Raji (cell line): ENCODE results near the gene ABCG2.

ENCODE experiments used
- POLR2A ChIP-seq: IDR thresholded peaks from 2 replicates; pipeline ENCODE4 v1.6.1; 2011; ENCODE audit warnings: low read depth, low read length, control low read depth; ENCODE audit not compliant: insufficient read depth

The ABCG2 gene

GRCh38 chr4:88179261-88179660, 20.8 kb upstream of the ABCG2 start:
- no peak for TF ChIP-seq POLR2A

GRCh38 chr4:88178626-88179231, 20.3 kb upstream of the ABCG2 start:
- TF ChIP-seq POLR2A = no peak

GRCh38 chr4:88177983-88178625, 19.7 kb upstream of the ABCG2 start:
- TF ChIP-seq POLR2A = no peak

GRCh38 chr4:88172987-88173386, 14.5 kb upstream of the ABCG2 start:
- TF ChIP-seq POLR2A = no peak

GRCh38 chr4:88171206-88171605, 12.8 kb upstream of the ABCG2 start:
- TF ChIP-seq POLR2A = no peak

- no peak for TF ChIP-seq POLR2A
Observed at GRCh38 chr4:88169298-88169697, 10.9 kb upstream of the ABCG2 start.

- TF ChIP-seq POLR2A = no peak
Observed at GRCh38 chr4:88166608-88167007, 8.2 kb upstream of the ABCG2 start.

- no peak for TF ChIP-seq POLR2A
Observed at GRCh38 chr4:88163336-88163735, 4.9 kb upstream of the ABCG2 start.

- no peak for TF ChIP-seq POLR2A
Observed at GRCh38 chr4:88162626-88163025, 4.2 kb upstream of the ABCG2 start.

- no peak for TF ChIP-seq POLR2A
Observed at GRCh38 chr4:88159229-88159725, 838 bp upstream of the ABCG2 start.

- no peak for TF ChIP-seq POLR2A
Observed at GRCh38 chr4:88158038-88158488, 376 bp downstream of the ABCG2 start.

GRCh38 chr4:88148560-88148959, 9.9 kb downstream of the ABCG2 start:
- no peak for TF ChIP-seq POLR2A

GRCh38 chr4:88147799-88148217, 10.6 kb downstream of the ABCG2 start:
- no peak for TF ChIP-seq POLR2A

GRCh38 chr4:88146891-88147290, 11.5 kb downstream of the ABCG2 start:
- no peak for TF ChIP-seq POLR2A

- no peak for TF ChIP-seq POLR2A
Observed at GRCh38 chr4:88144866-88145300, 13.6 kb downstream of the ABCG2 start.

GRCh38 chr4:88144048-88144447, 14.4 kb downstream of the ABCG2 start:
- TF ChIP-seq POLR2A = no peak
